SK-N-SH (cell line): ENCODE data around the gene EEF1AKMT4. TPM values are rescaled to one million over a fixed set of nuclear protein-coding genes. Genes with fewer than 3 reads are reported as not detected.

ENCODE experiments used
- CTCF ChIA-PET: fragments of 300-600, 350-600 bp; formaldehyde crosslinking; extraction: SDS; loops from one replicate; lab custom pipeline; 2021; lab: Yijun Ruan, JAX
- POLR2A ChIA-PET: fragments of 350-600 bp; sonication (Branson Sonifier 250); formaldehyde crosslinking; extraction: SDS; loops from one replicate; lab custom pipeline; 2020; ENCODE audit warnings: antibody characterized with exemption, inconsistent platforms; lab: Yijun Ruan, JAX
- DNase-seq: peaks from one replicate; pipeline ENCODE4 v3.0.0; 2012
- H2AFZ ChIP-seq: fragments of 200-600 bp; sonication (generic); 2 replicates; pipeline ENCODE4 v1.8.1; 2016; ENCODE audit warnings: antibody characterized with exemption, mild to moderate bottlenecking, low read depth
- H3F3A ChIP-seq: fragments of 200-600 bp; sonication (generic); replicated peaks from 2 replicates; pipeline ENCODE3; 2016; ENCODE audit warnings: antibody characterized with exemption, mild to moderate bottlenecking; ENCODE audit not compliant: insufficient read depth
- H3K27ac ChIP-seq, 2 experiments: fragments of 200-500 bp in 1 of 2; fragments of 200-600 bp in 1 of 2; sonication (Bioruptor generic) in 1 of 2; sonication (generic), shearing (Covaris generic) in 1 of 2; 2 replicates each; pipeline versions ENCODE4 v1.5.1 to v1.6.1; 2014 to 2016; ENCODE audit warnings: low read depth in 2 of 2, inconsistent platforms in 1 of 2, low read length in 1 of 2, mild to moderate bottlenecking in 1 of 2, mixed read lengths in 1 of 2
- H3K27me3 ChIP-seq: fragments of 200-600 bp; sonication (generic), shearing (Covaris generic); 2 replicates; pipeline ENCODE4 v1.6.1; 2016; ENCODE audit warnings: mixed run types; ENCODE audit not compliant: insufficient read depth
- H3K36me3 ChIP-seq, 2 experiments: fragments of 200-500 bp in 1 of 2; fragments of 200-600 bp in 1 of 2; sonication (Bioruptor generic) in 1 of 2; sonication (generic) in 1 of 2; replicated peaks in 1 of 2; 2 replicates each; pipeline versions ENCODE3 to v1.5.1; 2014 to 2016; ENCODE audit warnings: low read length in 1 of 2, mild to moderate bottlenecking in 1 of 2; ENCODE audit not compliant: insufficient read depth in 2 of 2, control insufficient read depth in 1 of 2
- H3K4me1 ChIP-seq, 2 experiments: fragments of 200-500 bp in 1 of 2; fragments of 200-600 bp in 1 of 2; sonication (Bioruptor generic) in 1 of 2; sonication (generic), shearing (Covaris generic) in 1 of 2; 2 replicates each; pipeline versions ENCODE4 v1.5.1 to v1.6.1; 2014 to 2016; ENCODE audit warnings: low read depth in 1 of 2, low read length in 1 of 2, mixed run types in 1 of 2; ENCODE audit not compliant: insufficient read depth in 2 of 2, control insufficient read depth in 1 of 2
- H3K4me2 ChIP-seq: fragments of 200-600 bp; sonication (generic), shearing (Covaris generic); 2 replicates; pipeline ENCODE4 v1.6.1; 2017; ENCODE audit warnings: mixed run types
- H3K4me3 ChIP-seq, 2 experiments: fragments of 200-500 bp in 1 of 2; fragments of 200-600 bp in 1 of 2; sonication (Bioruptor generic) in 1 of 2; sonication (generic), shearing (Covaris generic) in 1 of 2; 2 replicates each; pipeline versions ENCODE4 v1.5.1 to v1.8.1; 2014 to 2016; ENCODE audit warnings: low read depth in 2 of 2, inconsistent platforms in 1 of 2, low read length in 1 of 2, mild to moderate bottlenecking in 1 of 2, mixed read lengths in 1 of 2, moderate library complexity in 1 of 2
- H3K79me2 ChIP-seq: fragments of 200-600 bp; sonication (generic); 2 replicates; pipeline ENCODE4 v1.8.1; 2017; ENCODE audit warnings: mild to moderate bottlenecking; ENCODE audit not compliant: insufficient read depth
- H3K9ac ChIP-seq: fragments of 200-600 bp; sonication (generic); 2 replicates; pipeline ENCODE4 v1.6.1; 2017; ENCODE audit warnings: mixed run types
- H3K9me2 ChIP-seq: fragments of 200-600 bp; sonication (generic); 2 replicates; pipeline ENCODE4 v1.6.1; 2017; ENCODE audit warnings: mixed run types
- H3K9me3 ChIP-seq: fragments of 200-600 bp; sonication (generic); 2 replicates; pipeline ENCODE4 v1.6.1; 2017; ENCODE audit warnings: mixed run types, mild to moderate bottlenecking, moderate library complexity
- H4K20me1 ChIP-seq: fragments of 200-600 bp; sonication (generic); 2 replicates; pipeline ENCODE4 v1.6.1; 2017; ENCODE audit warnings: mild to moderate bottlenecking, mixed run types; ENCODE audit not compliant: insufficient read depth
- CHD2 ChIP-seq: fragments of 150-350 bp; IDR thresholded peaks from 2 replicates; pipeline ENCODE4 v1.6.1; 2018; ENCODE audit warnings: low read length; ENCODE audit not compliant: partially characterized antibody
- CTCF ChIP-seq: fragments of 200-600 bp; sonication (generic); IDR thresholded peaks from 2 replicates; pipeline ENCODE4 v1.6.1; 2017; ENCODE audit warnings: antibody characterized with exemption, mild to moderate bottlenecking, moderate library complexity
- ELF1 ChIP-seq: IDR thresholded peaks from 2 replicates; pipeline ENCODE4 v1.4.0; 2012
- EZH2phosphoT487 ChIP-seq: fragments of 200-600 bp; sonication (generic); IDR thresholded peaks from 2 replicates; pipeline ENCODE4 v1.6.1; 2017; ENCODE audit warnings: low read depth, mixed run types, mild to moderate bottlenecking, antibody characterized with exemption, moderate library complexity, borderline replicate concordance
- FOSL2 ChIP-seq: IDR thresholded peaks from 2 replicates; pipeline ENCODE4 v1.4.0; 2012; ENCODE audit warnings: low read depth, mild to moderate bottlenecking, moderate library complexity, borderline replicate concordance
- FOXM1 ChIP-seq: IDR thresholded peaks from 2 replicates; pipeline ENCODE4 v1.4.0; 2012; ENCODE audit warnings: low read depth, mild to moderate bottlenecking
- GABPA ChIP-seq: IDR thresholded peaks from 2 replicates; pipeline ENCODE4 v1.4.0; 2012; ENCODE audit warnings: low read depth, mild to moderate bottlenecking
- IRF3 ChIP-seq: fragments of 150-350 bp; IDR thresholded peaks from 2 replicates; pipeline ENCODE4 v1.6.1; 2016; ENCODE audit warnings: mild to moderate bottlenecking, low read depth, low read length
- MEF2A ChIP-seq: IDR thresholded peaks from 2 replicates; pipeline ENCODE4 v1.4.0; 2012; ENCODE audit warnings: low read depth, borderline replicate concordance
- MXI1 ChIP-seq: IDR thresholded peaks from 2 replicates; pipeline ENCODE4 v1.6.1; 2012; ENCODE audit warnings: mild to moderate bottlenecking, low read depth, low read length, improper control_type of control experiment
- NFIC ChIP-seq: IDR thresholded peaks from 2 replicates; pipeline ENCODE4 v1.4.0; 2012; ENCODE audit warnings: borderline replicate concordance
- RAD21 ChIP-seq: IDR thresholded peaks from 2 replicates; pipeline ENCODE4 v1.6.1; 2012; ENCODE audit warnings: mild to moderate bottlenecking, low read length
- RFX5 ChIP-seq: IDR thresholded peaks from 2 replicates; pipeline ENCODE4 v1.6.1; 2012; ENCODE audit warnings: mild to moderate bottlenecking, improper control_type of control experiment, low read length
- SMC3 ChIP-seq: IDR thresholded peaks from 2 replicates; pipeline ENCODE4 v1.6.1; 2012; ENCODE audit warnings: low read depth, low read length, improper control_type of control experiment
- TCF12 ChIP-seq: IDR thresholded peaks from 2 replicates; pipeline ENCODE4 v1.4.0; 2012
- TEAD4 ChIP-seq: IDR thresholded peaks from 2 replicates; pipeline ENCODE4 v1.4.0; 2012; ENCODE audit warnings: mild to moderate bottlenecking, borderline replicate concordance; ENCODE audit not compliant: insufficient read depth
- WGBS: methylation state at CpG from one replicate; pipeline ENCODE4 v1.1.6; 2017; ENCODE audit warnings: low lambda C conversion rate; 5-methylcytosine and 5-hydroxymethylcytosine counted together
- polyA plus RNA-seq, 3 experiments: library from polyadenylated mRNA; depleted of rRNA; stranded (reverse); fragments of >200 nt; gene quantifications; 2 replicates each; pipeline ENCODE4 v1.2.3, GENCODE V29; 2012
- TF ChIP-seq, protein P1 (sequence below): IDR thresholded peaks from 2 replicates; pipeline ENCODE4 v1.4.0; 2012; ENCODE audit warnings: low read depth, borderline replicate concordance
- TF ChIP-seq, protein P2 (sequence below): IDR thresholded peaks from 2 replicates; pipeline ENCODE4 v1.4.0; 2012; ENCODE audit warnings: low read depth
- TF ChIP-seq, protein P3 (sequence below): fragments of 150-350 bp; IDR thresholded peaks from 2 replicates; pipeline ENCODE4 v1.6.1; 2017; ENCODE audit warnings: antibody characterized with exemption, low read length, low read depth, borderline replicate concordance

Gene EEF1AKMT4
- polyA plus RNA-seq, 1 of the 3 experiments (the other 2 are of a cell fraction): 9.3 TPM

DNA sequence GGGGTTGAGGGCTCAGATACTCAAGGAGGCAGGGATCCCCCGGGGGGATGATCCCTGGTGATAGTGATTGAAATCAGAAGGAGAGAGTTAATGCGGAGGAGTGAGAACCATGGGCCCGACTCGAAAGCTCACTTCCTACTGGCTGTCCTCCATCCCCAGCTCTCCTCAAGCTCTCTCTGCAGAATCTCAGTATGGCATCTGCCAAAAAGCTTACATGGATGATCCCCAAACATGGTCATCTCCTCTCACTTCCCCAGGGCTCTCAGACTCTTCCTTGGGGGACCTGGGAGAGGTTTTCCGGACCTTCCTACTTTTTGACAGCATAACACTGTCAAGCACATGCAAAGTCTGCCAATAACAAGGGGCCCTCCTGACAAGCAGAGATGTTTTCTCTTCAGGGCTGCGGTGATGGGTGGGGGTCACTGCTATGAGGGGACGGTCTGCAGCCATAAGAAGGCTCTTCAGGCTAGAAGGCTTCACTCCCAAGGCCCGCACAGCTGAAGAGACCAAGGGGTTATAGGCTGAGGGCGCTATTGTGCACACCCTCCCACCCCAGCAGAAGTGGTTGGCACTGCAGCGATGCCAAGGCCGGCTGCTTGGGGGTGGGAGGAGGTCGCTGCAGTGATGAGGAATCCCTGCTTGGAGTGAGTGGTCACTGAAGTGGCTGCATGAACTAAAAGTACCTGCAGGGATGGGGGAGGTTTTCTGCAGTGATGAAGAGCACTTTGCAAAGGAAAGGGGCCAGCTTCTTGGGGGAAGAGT, 20.9 kb upstream of the EEF1AKMT4 start (continued):
- no peak for TF ChIP-seq TEAD4
- no peak for TF ChIP-seq RFX5
- TF ChIP-seq GABPA: no peak
- TF ChIP-seq NFIC: no peak

DNA sequence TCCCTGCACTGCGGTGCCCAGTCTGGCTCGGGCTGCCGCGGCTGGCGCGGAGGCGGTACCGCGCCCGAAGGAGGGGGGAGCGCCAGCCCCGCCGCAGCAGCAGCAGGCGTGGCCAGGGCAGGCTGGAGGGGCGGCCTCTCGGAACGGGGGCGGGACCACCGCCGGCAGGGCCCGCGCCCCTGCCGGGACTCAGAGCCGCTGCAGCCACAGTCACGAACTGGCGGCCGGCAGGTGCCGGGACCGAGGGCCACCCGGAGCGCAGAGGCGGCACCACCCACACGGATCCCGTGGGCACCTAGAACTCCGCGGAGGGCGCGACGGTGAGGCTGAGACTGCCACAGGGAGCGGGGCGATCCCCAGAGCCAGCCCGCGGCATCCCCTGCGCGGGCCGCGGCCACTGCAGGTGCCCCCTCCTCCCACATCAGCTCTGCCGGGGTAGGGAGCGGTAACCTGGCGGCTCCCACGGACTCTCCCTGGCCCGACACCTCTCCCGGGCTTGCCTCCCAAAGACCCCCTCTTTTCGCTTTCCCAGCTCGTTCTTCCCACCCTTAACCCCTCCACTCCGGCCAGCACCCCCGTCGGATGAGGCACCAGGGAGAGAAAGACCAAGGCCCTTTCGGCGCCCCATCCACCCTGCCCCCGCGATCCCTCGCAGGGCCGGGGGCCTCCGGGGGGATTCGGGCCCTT, 19.9 kb upstream of the EEF1AKMT4 start, which contains the start of gene VWA5B2:
VWA5B2 (plus strand) TSS at position 192 of the 687 bp plus-strand sequence. CDS start 944 bp downstream, outside the sequence.
- Histone ChIP-seq H3K9ac (no peak within 1 kb of the TSS), H3F3A (no peaks in the 10 kb centered on the region), H3K27me3 (peaks cover 27% of the 10 kb centered on the region), H3K27ac (no peak within 1 kb of the TSS), H3K9me2 (no peaks in the 10 kb centered on the region), H2AFZ (peak within 1 kb of the TSS; percentile 76), H4K20me1 (no peaks in the 10 kb centered on the region), H3K36me3 (no peaks in the 10 kb centered on the region), H3K79me2 (no peaks in the 10 kb centered on the region), H3K9me3 (no peaks in the 10 kb centered on the region), H3K4me2 (peak within 1 kb of the TSS; percentile 95)
- ChIA-PET CTCF (interaction anchor here (0.6 to 5.9 kb wide), 13 partner anchors 8 to 334 kb away, joined by 3 to 61 read pairs (median 8); partner anchors contain the start of genes ALG3, CAMK2N2 and EEF1AKMT4), POLR2A (interaction anchor here (0.6 to 2.1 kb wide), 4 partner anchors 12 to 345 kb away, joined by 3 to 6 read pairs (median 3); no protein-coding TSS in a partner anchor)
- WGBS: 2% methylated on average over 17 of the region's 66 CpGs
- peak; percentile 99 for DNase-seq
- TF ChIP-seq TEAD4 (no peak), EZH2phosphoT487 (peak; percentile 55; the same call in 1 of the 2 replicates), CTCF (peak; percentile 21; the same call in 1 of the 2 replicates), CHD2 (peak; percentile 4), ELF1 (no peak), IRF3 (no peak), RFX5 (no peak), MEF2A (no peak), SMC3 (no peak; the same call in 1 of the 2 replicates), FOSL2 (no peak), RAD21 (0 out of 2 replicates have a peak, but pooled peaks have one; percentile 16), TCF12 (no peak), MXI1 (peak; percentile 52; the same call in 1 of the 2 replicates), FOXM1 (no peak)
- TF ChIP-seq, protein P1, sequence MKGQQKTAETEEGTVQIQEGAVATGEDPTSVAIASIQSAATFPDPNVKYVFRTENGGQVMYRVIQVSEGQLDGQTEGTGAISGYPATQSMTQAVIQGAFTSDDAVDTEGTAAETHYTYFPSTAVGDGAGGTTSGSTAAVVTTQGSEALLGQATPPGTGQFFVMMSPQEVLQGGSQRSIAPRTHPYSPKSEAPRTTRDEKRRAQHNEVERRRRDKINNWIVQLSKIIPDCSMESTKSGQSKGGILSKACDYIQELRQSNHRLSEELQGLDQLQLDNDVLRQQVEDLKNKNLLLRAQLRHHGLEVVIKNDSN: no peak
- TF ChIP-seq, protein P2, sequence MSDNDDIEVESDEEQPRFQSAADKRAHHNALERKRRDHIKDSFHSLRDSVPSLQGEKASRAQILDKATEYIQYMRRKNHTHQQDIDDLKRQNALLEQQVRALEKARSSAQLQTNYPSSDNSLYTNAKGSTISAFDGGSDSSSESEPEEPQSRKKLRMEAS: no peak
- TF ChIP-seq, protein P3, sequence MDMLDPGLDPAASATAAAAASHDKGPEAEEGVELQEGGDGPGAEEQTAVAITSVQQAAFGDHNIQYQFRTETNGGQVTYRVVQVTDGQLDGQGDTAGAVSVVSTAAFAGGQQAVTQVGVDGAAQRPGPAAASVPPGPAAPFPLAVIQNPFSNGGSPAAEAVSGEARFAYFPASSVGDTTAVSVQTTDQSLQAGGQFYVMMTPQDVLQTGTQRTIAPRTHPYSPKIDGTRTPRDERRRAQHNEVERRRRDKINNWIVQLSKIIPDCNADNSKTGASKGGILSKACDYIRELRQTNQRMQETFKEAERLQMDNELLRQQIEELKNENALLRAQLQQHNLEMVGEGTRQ: no peak
- TF ChIP-seq, all 33 proteins: peak for 5
- Histone ChIP-seq H3K4me3 (peak within 1 kb of the TSS; percentile 50 to 64), H3K4me1 (peaks cover 0 to 26% of the 10 kb centered on the region in 2 experiments; a peak in 2 of 4 replicates)
